Activated CD4-positive, CD25-positive, alpha-beta regulatory T cell (primary cell): Measurements from ENCODE around the gene DNAJC13.

Experiments used
- DNase-seq, 4 experiments: peaks; one replicate each; lab custom pipeline; 2025; lab: John Stamatoyannopoulos, UW

DNAJC13 gene

GRCh38 chr3:132406587-132406986 lies 10.7 kb upstream of the DNAJC13 start:
- DNase-seq = no peak

GRCh38 chr3:132407025-132407424 lies 10.3 kb upstream of the DNAJC13 start:
- DNase-seq = no peak

DNA sequence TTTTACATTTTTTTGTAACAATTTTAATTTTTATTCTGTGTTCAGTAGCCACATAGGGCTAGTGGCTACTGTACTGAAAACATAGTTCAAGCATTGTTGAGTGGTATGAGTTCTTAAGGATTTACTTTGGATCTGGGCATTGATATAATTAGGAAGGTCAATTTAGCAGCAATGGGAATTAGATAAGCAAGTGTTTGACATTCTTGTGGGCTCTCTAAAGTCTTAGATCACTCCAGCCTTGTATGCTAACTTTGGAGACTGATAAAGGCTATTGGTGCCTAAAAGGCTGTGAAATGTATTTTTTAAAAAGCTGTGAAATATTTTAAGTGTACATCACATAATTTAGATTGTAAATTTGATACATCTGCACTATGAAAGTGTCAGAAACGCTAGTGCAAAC lies 2.5 kb upstream of the DNAJC13 start:
- DNase-seq = no peak

GRCh38 chr3:132416161-132416560 lies 1.1 kb upstream of the DNAJC13 start:
- no peak for DNase-seq

DNA sequence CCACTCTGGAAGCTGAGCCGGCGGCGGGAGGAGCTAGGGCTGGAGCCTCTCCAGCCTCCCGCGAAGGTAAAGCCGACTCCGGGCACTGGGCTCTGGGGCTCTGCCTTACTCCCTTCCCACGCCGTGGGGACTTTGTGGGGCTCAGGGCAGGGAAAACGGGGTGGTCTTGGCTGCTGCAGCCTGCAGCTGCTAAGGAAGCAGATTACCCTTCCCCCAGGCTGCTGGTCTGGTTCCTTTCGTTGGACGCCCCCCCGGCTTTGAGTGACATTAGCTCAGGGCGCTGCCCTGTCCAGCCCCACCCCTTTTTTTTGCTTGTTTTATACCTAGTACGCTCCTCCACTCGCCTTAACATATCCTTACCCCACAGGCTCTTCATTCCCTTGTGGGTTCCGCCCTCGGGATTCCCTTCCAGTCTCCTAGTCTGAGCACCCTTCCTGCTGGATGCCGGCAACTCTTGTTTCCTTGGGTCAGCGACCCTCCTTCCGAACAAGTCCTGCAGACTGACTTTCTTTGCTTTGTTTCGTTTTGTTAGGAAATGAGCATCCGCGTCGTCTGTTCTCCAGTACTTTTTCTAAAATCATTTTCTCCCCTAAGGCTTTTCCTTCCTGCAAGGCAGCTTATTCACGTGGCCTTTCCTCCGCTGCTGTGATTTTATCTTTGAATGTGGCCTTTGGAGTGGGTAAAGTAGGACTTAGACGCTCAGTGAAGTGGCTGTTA lies 551 bp downstream of the DNAJC13 start:
- peak in 3 of 4 experiments; percentile 9 to 30 (median 20) for DNase-seq

DNA sequence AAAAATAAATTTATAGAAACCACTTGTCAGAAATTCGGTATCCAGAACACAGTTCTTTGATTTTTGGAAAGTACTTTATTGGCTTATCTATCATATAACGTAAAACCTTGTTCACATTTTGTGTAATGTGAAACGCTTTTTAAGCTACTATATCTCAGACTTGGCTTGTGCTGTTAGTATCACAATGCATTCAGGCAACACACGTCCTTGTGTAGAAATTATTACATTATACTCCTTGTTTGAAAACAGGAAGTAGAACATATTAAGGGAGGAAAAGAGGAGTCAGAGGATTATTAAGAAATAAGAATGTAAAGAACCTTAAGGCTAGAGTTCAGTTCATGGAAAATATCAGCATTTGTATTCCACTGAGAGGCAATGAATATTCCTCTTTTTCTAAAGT lies 1.6 kb downstream of the DNAJC13 start:
- no peak for DNase-seq

- no peak for DNase-seq
Observed at GRCh38 chr3:132421832-132422231, 4.5 kb downstream of the DNAJC13 start.

DNA sequence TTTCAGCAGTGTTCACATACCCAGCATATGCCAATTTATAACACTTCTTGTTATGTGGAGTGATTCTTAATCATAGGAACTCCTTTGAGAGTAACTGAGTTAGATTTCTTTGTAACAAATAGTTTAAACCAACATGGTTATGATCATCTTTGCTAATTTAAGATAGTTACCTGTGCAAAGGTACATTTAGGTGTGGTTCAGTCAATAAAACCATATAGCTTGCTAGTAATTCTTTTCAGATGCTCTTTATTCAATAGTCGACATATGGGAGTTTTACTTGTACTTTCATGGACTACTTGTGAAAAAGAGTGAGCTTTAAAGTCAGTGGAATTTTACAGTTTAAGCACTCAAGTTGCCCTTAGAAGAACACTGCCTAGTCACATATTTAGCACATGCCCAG lies 5.2 kb downstream of the DNAJC13 start:
- no peak for DNase-seq

- no peak for DNase-seq
Observed at GRCh38 chr3:132432639-132433038, 15.3 kb downstream of the DNAJC13 start.

DNA sequence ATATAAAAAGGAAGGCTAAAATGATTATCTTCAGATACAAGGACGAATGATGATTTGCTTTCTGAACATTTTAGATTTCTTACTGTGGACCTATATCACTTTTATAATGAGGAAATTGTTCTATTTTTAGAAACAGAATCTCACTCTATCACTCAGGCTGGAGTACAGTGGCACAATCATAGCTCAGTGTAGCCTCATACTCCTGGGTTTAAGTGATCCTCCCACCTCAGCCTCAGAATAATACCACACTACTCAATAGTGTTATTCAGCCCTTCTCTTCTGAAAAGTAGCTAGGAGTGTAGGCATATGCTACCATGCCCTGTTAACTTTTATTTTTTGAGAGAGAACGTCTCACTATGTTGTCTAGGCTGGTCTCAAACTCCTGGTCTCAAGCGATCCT lies 15.8 kb downstream of the DNAJC13 start:
- no peak for DNase-seq

GRCh38 chr3:132435224-132435910 lies 18.1 kb downstream of the DNAJC13 start:
- DNase-seq = no peak

- no peak for DNase-seq
Observed at GRCh38 chr3:132435911-132436425, 18.7 kb downstream of the DNAJC13 start.

GRCh38 chr3:132443421-132443820 lies 26.1 kb downstream of the DNAJC13 start:
- DNase-seq = no peak

- no peak for DNase-seq
Observed at GRCh38 chr3:132444383-132444782, 27.1 kb downstream of the DNAJC13 start.

GRCh38 chr3:132445817-132446216 lies 28.5 kb downstream of the DNAJC13 start:
- no peak for DNase-seq

- DNase-seq = no peak
Observed at GRCh38 chr3:132448216-132448961, 31.1 kb downstream of the DNAJC13 start.

GRCh38 chr3:132456136-132456535 lies 38.8 kb downstream of the DNAJC13 start:
- DNase-seq = no peak

- no peak for DNase-seq
Observed at GRCh38 chr3:132456571-132456970, 39.3 kb downstream of the DNAJC13 start.

- no peak for DNase-seq
Observed at GRCh38 chr3:132457286-132457685, 40.0 kb downstream of the DNAJC13 start.

- DNase-seq = no peak
Observed at GRCh38 chr3:132459551-132459950, 42.2 kb downstream of the DNAJC13 start.

DNA sequence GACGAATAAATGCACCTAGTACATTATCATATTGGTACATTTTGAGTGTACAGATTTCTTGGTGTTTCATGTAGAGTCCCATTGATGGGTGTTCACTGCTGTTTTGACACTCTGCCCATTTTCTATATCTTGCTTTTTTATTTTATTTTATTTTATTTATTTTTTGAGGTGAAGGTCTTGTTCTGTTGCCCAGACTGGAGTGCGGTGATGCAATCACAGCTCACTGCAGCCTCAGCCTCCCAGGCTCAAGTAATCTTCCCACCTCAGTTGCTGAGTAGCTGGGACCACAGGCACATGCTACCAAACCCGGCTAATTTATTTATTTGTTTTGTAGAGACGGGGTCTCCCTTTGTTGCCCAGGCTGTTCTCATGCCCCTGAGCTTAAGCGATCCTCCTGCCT lies 44.2 kb downstream of the DNAJC13 start:
- no peak for DNase-seq

GRCh38 chr3:132464066-132464465 lies 46.8 kb downstream of the DNAJC13 start:
- DNase-seq = no peak

DNA sequence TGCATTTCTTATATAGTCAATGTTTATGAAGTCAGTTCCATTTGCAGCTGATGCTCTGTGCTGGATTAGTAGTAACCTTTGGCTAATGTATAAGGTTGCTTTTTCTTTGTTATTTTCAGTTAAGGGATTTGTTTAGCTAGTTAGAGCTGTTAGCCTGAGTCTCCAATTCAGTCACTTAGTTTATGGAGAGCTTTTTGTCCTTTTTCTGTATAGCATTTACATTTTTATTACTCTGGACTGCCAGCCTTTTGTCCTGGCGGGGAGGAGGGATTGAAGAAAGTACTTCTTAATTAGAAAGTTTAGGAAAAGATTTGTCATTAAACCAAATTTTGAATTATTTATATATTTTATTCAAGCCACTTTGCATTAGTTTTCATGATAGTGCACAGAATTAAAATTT lies 52.0 kb downstream of the DNAJC13 start:
- DNase-seq = no peak
